HL-60/S4 treated with retinoic acid at 250 ng/mL for 4 days and 3 days (cell line): ENCODE measurements around the gene CALR3.
"Not testable (repeated sequence)": the region's sequence is repeated elsewhere in the genome, so short reads cannot be mapped to it uniquely, and the experiment has no call there.

Source experiments
- in situ Hi-C: fragments of 300-500 bp; cut with MboI; formaldehyde crosslinking; loops from 2 replicates; pipeline ENCODE4 v1.7.0; 2022; ENCODE audit warnings: low sequenced_read_pairs

The CALR3 gene

DNA sequence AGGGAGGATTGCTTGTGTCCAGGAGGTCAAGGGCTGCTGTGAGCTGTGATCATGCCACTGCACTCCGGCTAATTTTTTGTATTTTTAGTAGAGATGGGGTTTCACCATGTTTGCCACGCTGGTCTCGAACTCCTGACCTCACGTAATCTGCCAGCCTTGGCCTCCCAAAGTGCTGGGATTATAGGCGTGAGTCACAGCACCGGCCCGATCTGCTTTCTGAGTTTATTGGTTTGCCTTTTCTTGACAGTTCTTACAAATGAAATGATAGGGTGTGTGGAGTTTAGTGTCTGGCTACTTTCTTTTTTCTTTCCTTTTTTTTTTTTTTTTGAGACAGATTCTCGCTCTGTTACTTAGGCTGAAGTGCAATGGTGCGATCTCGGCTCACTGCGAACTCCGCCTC is 1.1 kb upstream of the CALR3 start:
- in situ Hi-C loops, result no loop called here

- in situ Hi-C loops, result no loop called here
These were observed 631 bp upstream of the CALR3 start for GRCh38 chr19:16496613-16496983.

- in situ Hi-C loops, result not testable (repeated sequence)
These were observed 9.5 kb downstream of the CALR3 start for GRCh38 chr19:16486476-16486875.

GRCh38 chr19:16482745-16483144 is 13.2 kb downstream of the CALR3 start:
- in situ Hi-C loops, result no loop called here

GRCh38 chr19:16477311-16477710 is 18.7 kb downstream of the CALR3 start:
- in situ Hi-C loops, result no loop called here

- in situ Hi-C loops, result no loop called here
These were observed 19.6 kb downstream of the CALR3 start for GRCh38 chr19:16476401-16476800.

- in situ Hi-C loops, result no loop called here
These were observed 22.0 kb downstream of the CALR3 start for GRCh38 chr19:16473875-16474392.

DNA sequence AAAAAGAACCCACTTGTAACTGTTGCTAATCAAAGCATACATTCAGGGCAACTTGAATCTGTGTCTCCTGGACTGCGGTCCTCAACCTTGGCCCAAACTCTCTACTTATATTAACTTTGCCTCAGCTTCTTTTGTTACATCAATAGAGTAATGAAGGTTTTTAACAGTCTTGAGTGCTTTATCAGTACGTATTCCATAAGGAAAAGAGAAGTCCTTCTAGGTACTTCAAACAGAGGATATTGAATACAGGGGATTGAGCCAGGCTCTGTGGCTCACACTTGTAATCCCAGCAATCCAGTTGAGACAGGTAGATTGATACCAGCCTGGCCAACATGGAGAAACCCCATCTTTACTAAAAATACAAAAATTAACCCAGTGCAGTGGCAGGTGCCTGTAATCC is 23.0 kb downstream of the CALR3 start:
- in situ Hi-C loops, result no loop called here

GRCh38 chr19:16472559-16472899 is 23.4 kb downstream of the CALR3 start:
- in situ Hi-C loops, result not testable (repeated sequence)

GRCh38 chr19:16470911-16471811 is 24.8 kb downstream of the CALR3 start:
- in situ Hi-C loops, result no loop called here

GRCh38 chr19:16470541-16470910 is 25.4 kb downstream of the CALR3 start:
- in situ Hi-C loops, result no loop called here

GRCh38 chr19:16467581-16467980 is 28.4 kb downstream of the CALR3 start:
- in situ Hi-C loops, result no loop called here

GRCh38 chr19:16466802-16467427 is 29.1 kb downstream of the CALR3 start:
- in situ Hi-C loops, result not testable (repeated sequence)

DNA sequence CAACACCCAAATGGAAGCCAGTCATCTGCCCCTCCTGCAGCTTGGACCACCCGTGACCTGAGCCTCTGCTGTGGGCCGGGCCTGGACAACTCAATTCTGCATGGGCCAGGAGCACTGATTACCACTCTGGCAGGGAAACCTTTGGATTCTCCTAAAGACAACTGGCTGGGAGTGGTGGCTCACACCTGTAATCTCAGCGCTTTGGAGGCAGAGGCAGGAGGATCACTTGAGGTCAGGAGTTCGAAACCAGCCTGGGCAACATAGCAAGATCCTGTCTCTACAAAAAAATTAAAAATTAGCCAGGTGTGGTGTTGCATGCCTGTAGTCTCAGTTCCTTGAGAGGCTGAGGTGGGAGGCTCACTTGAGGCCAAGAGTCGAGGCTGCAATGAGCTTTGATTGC is 30.7 kb downstream of the CALR3 start:
- in situ Hi-C loops, result no loop called here

DNA sequence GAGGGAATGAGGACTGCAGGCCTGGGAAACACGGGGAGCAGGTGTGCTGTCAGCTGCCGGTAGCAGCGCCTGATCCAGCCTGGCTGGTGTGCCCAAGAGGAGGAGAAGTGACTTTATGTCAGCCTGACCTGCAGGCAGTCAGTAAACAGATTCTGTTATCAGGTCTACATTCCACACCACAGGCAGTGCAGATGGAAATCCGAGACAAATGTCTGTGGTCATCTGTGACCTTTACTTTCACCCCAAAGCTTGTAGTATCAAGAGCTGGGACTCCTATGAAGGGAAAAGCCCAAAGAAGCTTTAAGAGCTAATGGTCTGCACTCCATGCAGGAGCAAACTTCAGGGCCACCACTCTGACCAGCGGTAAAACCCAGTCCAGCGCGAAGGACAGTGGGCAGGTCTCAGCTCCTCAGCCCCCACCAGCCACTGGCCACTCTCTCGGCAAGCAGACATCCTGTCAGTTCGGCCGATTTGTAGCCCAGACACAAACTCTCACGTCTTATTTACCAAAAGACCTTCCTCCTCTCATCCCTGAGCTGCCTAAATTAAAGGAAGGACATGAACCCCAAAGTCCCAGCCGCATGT is 31.9 kb downstream of the CALR3 start:
- in situ Hi-C loops, result no loop called here

GRCh38 chr19:16463341-16463990 is 32.5 kb downstream of the CALR3 start:
- in situ Hi-C loops, result no loop called here

DNA sequence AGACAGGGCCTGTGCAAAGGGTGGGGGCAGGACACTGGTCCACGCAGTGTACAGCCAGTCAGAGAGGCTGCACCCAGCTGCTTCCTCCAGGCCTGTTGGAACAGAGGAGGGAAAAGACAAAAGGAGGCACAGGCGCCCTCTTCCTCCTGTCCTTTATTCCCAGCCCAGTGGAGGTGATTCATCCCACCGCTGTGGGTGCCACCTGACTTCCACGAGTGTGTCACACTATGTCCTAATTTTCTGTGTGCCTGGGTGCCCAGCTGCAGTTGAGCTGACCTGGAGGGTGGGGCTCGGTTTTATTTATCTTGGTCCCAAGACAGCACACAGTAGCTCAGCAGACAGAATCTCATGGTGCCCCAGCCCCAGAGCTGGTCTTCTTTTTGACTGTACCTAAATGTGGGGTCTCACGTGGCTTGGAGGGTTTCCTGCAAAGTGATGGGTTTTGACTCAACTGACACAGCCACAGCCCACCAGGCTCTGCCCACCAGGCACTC is 33.2 kb downstream of the CALR3 start:
- in situ Hi-C loops, result no loop called here

DNA sequence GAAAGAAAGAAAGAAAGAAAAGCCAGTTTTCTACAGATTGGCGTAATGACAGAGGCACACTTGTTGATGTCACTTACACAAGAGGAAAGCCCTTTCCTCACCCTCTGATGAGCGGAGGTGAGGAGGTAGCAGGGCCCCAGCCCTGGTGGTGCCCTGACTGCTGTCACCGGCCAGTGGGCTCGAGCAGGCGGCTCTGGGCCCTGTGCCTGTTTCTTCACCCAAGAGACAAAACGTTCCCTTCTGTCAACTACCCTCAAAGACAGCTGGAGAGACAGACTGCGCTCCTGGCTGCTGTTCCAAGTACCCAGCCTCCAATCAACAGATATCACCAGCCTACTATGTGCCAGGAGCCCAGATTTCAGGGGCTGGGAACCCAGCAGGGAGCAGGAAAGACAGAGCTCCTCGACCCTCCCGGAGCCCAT is 34.3 kb downstream of the CALR3 start:
- in situ Hi-C loops, result no loop called here

DNA sequence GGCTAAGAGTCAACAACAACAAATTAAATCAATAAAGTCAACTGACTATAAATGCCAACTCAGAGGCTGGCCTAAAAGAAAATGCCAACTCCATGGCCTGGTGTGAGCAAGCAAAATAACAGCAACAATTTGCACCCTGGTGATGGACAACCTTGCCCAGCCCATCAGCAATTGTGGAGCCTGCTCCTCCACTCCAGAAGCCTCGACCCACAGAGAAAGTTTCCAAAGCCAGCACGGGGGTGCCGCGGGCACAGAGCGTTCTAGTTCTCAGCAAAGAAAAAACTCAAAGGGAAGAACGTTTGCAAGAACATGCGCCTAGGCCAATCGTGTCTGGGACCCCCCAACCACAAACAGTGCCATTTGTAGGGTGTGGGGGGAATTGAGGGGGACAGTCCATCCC is 35.5 kb downstream of the CALR3 start:
- in situ Hi-C loops, result no loop called here

- in situ Hi-C loops, result no loop called here
These were observed 36.3 kb downstream of the CALR3 start for GRCh38 chr19:16459680-16460079.
